HG02852 (cell line): Measurements from ENCODE around the gene RIPOR3.

Experiments used
- ATAC-seq: cut with Tn5 transposase; IDR thresholded peaks from one replicate; pipeline ENCODE4 v1.9.1; 2021; ENCODE audit warnings: mild to moderate bottlenecking, moderate library complexity; ENCODE audit not compliant: unreplicated experiment

The RIPOR3 gene

GRCh38 chr20:50594231-50594590 is 97.1 kb downstream of the RIPOR3 start:
- ATAC-seq: no peak

GRCh38 chr20:50593005-50593335 is 98.4 kb downstream of the RIPOR3 start:
- ATAC-seq: no peak

- ATAC-seq: no peak
These were observed 98.9 kb downstream of the RIPOR3 start for GRCh38 chr20:50592282-50593004.

GRCh38 chr20:50591233-50591852 is 100.0 kb downstream of the RIPOR3 start:
- ATAC-seq: no peak

- no peak for ATAC-seq
These were observed 101.0 kb downstream of the RIPOR3 start for GRCh38 chr20:50590348-50590664.

GRCh38 chr20:50589548-50590347 is 101.6 kb downstream of the RIPOR3 start:
- no peak for ATAC-seq

- ATAC-seq: no peak
These were observed 103.2 kb downstream of the RIPOR3 start for GRCh38 chr20:50588034-50588736.

- no peak for ATAC-seq
These were observed 103.9 kb downstream of the RIPOR3 start for GRCh38 chr20:50587291-50587961.

- no peak for ATAC-seq
These were observed 104.7 kb downstream of the RIPOR3 start for GRCh38 chr20:50586531-50587232.

- ATAC-seq: no peak
These were observed 105.7 kb downstream of the RIPOR3 start for GRCh38 chr20:50585678-50586077.

GRCh38 chr20:50585214-50585613 is 106.1 kb downstream of the RIPOR3 start:
- ATAC-seq: no peak

- ATAC-seq: no peak
These were observed 106.7 kb downstream of the RIPOR3 start for GRCh38 chr20:50584687-50585086.

- ATAC-seq: no peak
These were observed 107.7 kb downstream of the RIPOR3 start for GRCh38 chr20:50583442-50584150.

- no peak for ATAC-seq
These were observed 108.6 kb downstream of the RIPOR3 start for GRCh38 chr20:50582591-50583234.

- ATAC-seq: no peak
These were observed 109.2 kb downstream of the RIPOR3 start for GRCh38 chr20:50582092-50582491.

- no peak for ATAC-seq
These were observed 110.3 kb downstream of the RIPOR3 start for GRCh38 chr20:50580842-50581544.

- no peak for ATAC-seq
These were observed 111.2 kb downstream of the RIPOR3 start for GRCh38 chr20:50580016-50580747.

- ATAC-seq: no peak
These were observed 111.8 kb downstream of the RIPOR3 start for GRCh38 chr20:50579511-50579910.
